ENCODE results near the gene PNCK. TPM values are rescaled to one million over a fixed set of nuclear protein-coding genes. Genes with fewer than 3 reads are reported as not detected.
A peak's percentile ranks its signal among the peaks of the same experiment; 100 is the strongest.
"Not testable (repeated sequence)": the region's sequence is repeated elsewhere in the genome, so short reads cannot be mapped to it uniquely, and the experiment has no call there.

PNCK gene
- total RNA-seq, 1 donor from 2014 or later, result 1.4 TPM

GRCh38 chrX:153714256-153714655 is 40.6 kb upstream of the PNCK start:
- peaks cover 10 to 42% of the 10 kb centered on the region in 2 donors for H3K36me3 ChIP-seq
- intact Hi-C loops (cut with DNase I), result no loop called here
- no peak overlapping the region for H3K4me3 ChIP-seq
- no peak for DNase-seq (ENCODE audit: low spot score in 2 of 2)
- no peaks in the 10 kb centered on the region for H3K9me3 ChIP-seq
- no peaks in the 10 kb centered on the region for H3K27me3 ChIP-seq
- no peak for TF ChIP-seq CTCF (IDR thresholded peaks at IDR 0.05)
- H3K27ac ChIP-seq, result no peak overlapping the region
- no peaks in the 10 kb centered on the region for H3K4me1 ChIP-seq

DNA sequence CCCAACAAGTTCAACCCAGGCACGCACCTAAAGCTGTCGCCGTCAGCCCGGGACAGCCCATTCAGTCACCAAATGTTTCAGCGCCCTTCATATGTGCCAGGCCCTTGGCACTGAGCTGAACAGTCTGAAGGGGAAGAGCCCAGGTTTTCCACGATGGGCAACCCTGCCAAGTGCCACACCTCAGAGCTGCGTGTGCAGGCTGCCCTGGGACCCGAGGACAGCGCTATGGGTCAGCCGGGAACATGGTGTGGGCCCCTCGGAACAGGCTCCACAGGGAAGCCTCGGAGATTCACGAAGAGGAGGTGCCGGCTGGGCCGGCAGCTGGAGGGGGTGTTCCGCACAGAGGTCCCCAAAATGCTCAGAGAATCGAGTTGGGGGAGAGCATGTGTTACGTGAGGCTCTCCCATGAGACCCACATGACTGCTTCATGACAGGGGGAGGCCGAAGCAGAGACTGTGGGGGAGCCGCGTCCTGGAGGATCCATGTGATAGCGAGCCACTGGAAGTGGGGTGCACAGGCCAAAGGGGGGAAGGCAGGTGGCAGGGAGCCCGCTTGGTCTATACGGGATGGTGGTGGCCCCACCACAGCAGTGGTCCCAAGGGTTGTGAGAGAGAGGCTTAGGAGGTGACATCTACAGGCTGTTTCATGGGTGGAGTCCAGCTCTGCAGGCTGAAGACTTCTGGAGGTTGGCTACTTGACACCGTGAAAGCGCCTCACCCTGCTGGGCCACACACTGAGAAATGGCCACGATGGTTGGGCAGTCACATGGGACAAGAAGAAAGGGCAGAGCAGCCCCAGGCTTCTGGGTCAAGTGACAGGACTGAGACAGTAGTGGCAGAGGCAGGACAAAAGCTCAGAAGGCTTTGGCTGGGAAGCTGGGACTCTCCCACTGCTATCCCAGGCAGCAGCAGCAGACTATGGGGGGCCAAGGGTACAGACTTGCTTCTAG is 36.4 kb upstream of the PNCK start:
- H3K36me3 ChIP-seq, result peaks cover 6 to 23% of the 10 kb centered on the region in 2 donors
- intact Hi-C loops (cut with DNase I), result no loop called here
- H3K9me3 ChIP-seq, result no peaks in the 10 kb centered on the region
- H3K27ac ChIP-seq, result no peak overlapping the region
- H3K4me1 ChIP-seq, result no peaks in the 10 kb centered on the region
- H3K27me3 ChIP-seq, result no peaks in the 10 kb centered on the region
- TF ChIP-seq CTCF (IDR thresholded peaks at IDR 0.05), result no peak
- H3K4me3 ChIP-seq, result no peak overlapping the region
- no peak for DNase-seq (ENCODE audit: low spot score in 2 of 2)

DNA sequence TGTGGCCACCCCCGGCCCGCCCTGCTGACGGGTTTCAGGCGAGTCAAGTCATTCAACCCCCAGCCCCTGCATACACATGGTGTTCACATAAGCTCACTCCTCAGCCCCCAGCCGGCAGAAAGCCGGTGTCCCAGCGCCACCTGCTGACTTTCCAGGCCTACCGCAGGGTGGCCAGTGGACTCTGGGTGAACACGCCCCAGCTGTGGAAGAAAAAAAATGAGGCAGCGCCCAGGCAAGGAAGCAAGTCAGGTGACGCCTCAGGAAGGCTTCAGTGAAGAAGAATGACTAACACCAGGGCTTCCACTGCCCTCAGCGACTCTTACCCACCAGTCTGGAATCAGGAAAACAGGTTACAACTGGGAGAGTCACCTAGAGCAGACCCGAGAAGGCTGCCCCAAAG is 34.8 kb upstream of the PNCK start:
- TF ChIP-seq CTCF (IDR thresholded peaks at IDR 0.05), result peak; percentile 59 to 66 (median 64)
- no peaks in the 10 kb centered on the region for H3K4me1 ChIP-seq
- no peak overlapping the region for H3K4me3 ChIP-seq
- DNase-seq (ENCODE audit: low spot score in 2 of 2), result no peak
- peaks cover 6 to 9% of the 10 kb centered on the region in 2 donors for H3K36me3 ChIP-seq
- H3K27ac ChIP-seq, result peak overlapping the region in 1 of 2 donors; percentile 18
- intact Hi-C loops (cut with DNase I), result loop anchor here (1.0 kb wide), 1 partner anchor 98 kb away; no protein-coding TSS in a partner anchor
- no peaks in the 10 kb centered on the region for H3K27me3 ChIP-seq
- no peaks in the 10 kb centered on the region for H3K9me3 ChIP-seq

DNA sequence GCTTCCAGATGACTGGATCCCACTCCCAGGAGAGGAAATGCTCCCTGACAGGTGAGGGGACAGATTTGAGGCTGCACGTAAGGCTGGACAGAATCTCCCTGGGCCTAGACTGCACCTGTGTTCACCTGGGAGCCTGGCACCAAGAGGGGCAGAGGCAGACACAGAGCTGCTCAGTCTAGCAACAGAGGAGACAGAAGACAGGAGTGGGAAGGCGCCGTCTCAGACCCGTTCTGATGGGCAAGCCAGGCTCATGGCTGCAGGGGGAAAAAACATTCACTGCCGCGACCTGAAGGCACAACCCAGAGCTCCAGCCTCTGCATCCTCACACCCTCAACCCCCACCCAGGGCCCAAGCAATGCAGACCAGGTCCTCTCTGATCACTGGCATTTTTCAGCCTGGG is 33.8 kb upstream of the PNCK start:
- Histone ChIP-seq H3K9me3 (no peaks in the 10 kb centered on the region), H3K36me3 (peaks cover 4 to 6% of the 10 kb centered on the region in 2 donors), H3K27ac (no peak overlapping the region), H3K27me3 (no peaks in the 10 kb centered on the region), H3K4me3 (no peak overlapping the region), H3K4me1 (no peaks in the 10 kb centered on the region)
- intact Hi-C loops (cut with DNase I), result no loop called here
- TF ChIP-seq CTCF (IDR thresholded peaks at IDR 0.05), result no peak
- DNase-seq (ENCODE audit: low spot score in 2 of 2), result no peak

- Histone ChIP-seq H3K4me3 (no peak overlapping the region), H3K9me3 (no peaks in the 10 kb centered on the region), H3K27me3 (no peaks in the 10 kb centered on the region), H3K27ac (no peak overlapping the region), H3K36me3 (peaks cover 6 to 9% of the 10 kb centered on the region in 2 donors), H3K4me1 (no peaks in the 10 kb centered on the region)
- intact Hi-C loops (cut with DNase I), result no loop called here
- no peak for TF ChIP-seq CTCF (IDR thresholded peaks at IDR 0.05)
- DNase-seq (ENCODE audit: low spot score in 2 of 2), result no peak
Measured at GRCh38 chrX:153706799-153707198, 33.2 kb upstream of the PNCK start.

DNA sequence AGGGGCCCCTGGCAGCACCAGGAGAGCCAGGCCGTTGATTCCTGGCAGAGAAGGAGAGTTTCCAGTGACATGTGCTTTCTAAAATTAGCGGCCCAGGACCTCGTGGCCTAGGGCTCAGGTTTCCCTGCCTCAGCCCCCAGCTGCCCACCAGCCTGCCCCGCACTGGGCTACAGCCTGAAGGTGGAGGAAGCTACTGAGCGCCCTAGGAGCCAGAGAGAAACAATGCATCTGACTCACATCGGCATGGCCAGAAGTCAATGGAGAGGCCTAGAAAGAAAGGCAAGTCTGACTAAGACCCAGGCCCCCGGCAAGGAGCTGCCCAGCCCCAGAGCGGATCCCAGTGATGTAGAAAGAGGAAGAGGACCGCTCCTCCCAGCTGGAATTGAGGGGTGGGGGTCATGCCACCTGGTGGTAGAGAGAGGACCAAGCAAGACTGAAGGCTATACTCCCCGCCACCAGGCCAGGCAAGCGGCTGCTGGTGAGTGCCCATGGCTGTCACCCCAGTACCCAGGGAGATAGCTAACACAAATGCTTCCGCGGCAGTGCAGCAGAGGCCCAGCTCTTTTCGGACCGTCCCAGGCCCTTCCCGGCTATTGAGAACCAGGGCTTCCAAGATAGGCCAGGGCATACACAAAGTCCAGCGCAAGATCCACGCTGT is 31.9 kb upstream of the PNCK start:
- H3K4me3 ChIP-seq; H3K27me3 ChIP-seq; DNase-seq (ENCODE audit: low spot score in 2 of 2); H3K4me1 ChIP-seq; intact Hi-C loops (cut with DNase I); H3K9me3 ChIP-seq: not testable (repeated sequence)
- peaks cover 15 to 17% of the 10 kb centered on the region in 2 donors for H3K36me3 ChIP-seq
- H3K27ac ChIP-seq, result peak overlapping the region; percentile 46 to 48

DNA sequence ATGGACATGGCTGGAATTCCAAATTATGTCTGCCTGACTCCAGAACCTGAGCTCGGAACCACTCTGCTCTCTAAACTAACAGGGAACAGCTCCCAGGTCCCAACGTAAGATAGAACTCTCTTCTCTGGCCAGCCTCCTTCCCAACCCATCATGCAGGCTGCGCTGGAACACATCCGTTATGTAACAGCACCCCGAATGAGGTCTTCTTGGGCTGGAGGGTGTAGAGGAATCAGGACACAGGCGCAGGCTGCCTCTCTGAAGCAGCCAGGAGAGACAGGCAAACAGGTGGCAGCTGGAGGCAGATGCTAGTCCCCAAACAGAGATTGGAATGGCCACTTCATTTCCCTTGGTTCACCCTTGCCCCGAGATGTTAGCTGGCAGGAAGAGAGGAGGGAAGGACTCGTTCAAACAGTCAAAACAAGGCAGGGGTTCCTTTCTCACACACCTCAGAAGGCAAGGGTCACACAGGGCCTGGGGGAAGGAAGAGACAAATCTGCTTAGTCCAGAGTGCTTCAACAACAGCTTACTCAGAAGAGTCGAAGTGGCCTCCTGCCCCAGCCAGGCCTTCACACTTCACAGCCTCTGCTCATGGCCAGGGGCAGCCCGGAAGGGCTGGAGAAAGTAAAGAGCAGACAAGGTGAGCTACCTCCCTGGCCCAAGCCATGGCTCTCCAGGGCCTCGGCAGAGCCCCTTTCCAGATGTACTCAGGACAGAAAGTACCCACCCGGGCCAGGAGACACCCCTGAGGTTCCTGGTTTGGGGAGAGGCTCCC is 31.2 kb upstream of the PNCK start:
- H3K4me3 ChIP-seq; H3K4me1 ChIP-seq; intact Hi-C loops (cut with DNase I); H3K27me3 ChIP-seq; DNase-seq (ENCODE audit: low spot score in 2 of 2); H3K9me3 ChIP-seq: not testable (repeated sequence)
- H3K27ac ChIP-seq, result peak overlapping the region; percentile 46 to 48
- H3K36me3 ChIP-seq, result peaks cover 11 to 14% of the 10 kb centered on the region in 2 donors

All from ascending aorta (tissue), 2 donors.